GM06990 (cell line): ENCODE results near the gene PRR22.

Source experiments
- DNase-seq: peaks from one replicate; pipeline ENCODE4 v3.0.0-alpha.2; 2011; ENCODE audit not compliant: insufficient read length; ENCODE audit errors: extremely low read depth
- H3K27me3 ChIP-seq: replicated peaks from 2 replicates; pipeline ENCODE4 v1.6.0; 2011; ENCODE audit warnings: low read length; ENCODE audit not compliant: control insufficient read depth, insufficient read depth
- H3K36me3 ChIP-seq: 2 replicates; pipeline ENCODE4 v1.5.1; 2011; ENCODE audit warnings: low read length; ENCODE audit not compliant: control insufficient read depth, insufficient read depth
- H3K4me3 ChIP-seq: replicated peaks from 2 replicates; pipeline ENCODE4 v1.5.1; 2011; ENCODE audit warnings: low read depth, mild to moderate bottlenecking, control low read depth, low read length
- TF ChIP-seq, protein P1 (sequence below): IDR thresholded peaks from 2 replicates; pipeline ENCODE4 v1.5.1; 2011; ENCODE audit warnings: low read length, control low read depth, mild to moderate bottlenecking, inconsistent platforms; ENCODE audit not compliant: insufficient read depth, poor library complexity, severe bottlenecking

Gene PRR22

DNA sequence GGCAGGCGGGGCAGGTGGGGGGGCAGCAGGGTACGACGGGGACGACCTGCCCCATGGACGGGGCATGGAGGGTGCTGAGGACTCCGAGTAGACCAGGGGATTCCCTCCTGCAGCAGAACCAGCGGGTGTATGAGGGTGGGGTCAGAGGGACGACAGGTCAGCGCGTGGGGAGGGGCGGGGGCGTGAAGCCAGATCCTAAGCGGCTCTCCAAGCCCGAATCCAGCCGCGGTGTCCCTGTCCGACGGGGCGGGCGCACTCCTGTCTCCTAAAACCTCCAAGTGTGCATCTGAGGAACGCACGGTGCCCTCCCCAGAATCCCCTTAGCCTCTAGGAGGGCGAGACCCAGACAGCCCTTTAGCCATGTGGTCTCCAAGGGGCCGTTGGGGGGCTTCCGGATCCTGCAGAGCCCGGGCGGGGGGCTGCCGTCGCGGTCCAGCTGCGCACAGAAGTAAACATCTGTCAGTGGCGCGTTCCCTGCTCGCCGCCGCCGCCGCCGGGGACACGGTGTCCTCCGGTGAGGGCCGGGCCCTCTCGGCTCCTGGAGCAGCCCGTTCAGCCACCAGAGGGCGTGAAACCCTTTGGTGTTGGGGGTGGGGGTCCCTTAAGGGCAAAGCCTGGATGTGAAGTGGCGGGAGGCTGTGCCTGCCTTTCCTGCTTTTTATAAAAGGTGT lies 21.1 kb upstream of the PRR22 start:
- H3K27me3 ChIP-seq = no peaks in the 10 kb centered on the region; the same call in 1 of the 2 replicates
- TF ChIP-seq, protein P1, sequence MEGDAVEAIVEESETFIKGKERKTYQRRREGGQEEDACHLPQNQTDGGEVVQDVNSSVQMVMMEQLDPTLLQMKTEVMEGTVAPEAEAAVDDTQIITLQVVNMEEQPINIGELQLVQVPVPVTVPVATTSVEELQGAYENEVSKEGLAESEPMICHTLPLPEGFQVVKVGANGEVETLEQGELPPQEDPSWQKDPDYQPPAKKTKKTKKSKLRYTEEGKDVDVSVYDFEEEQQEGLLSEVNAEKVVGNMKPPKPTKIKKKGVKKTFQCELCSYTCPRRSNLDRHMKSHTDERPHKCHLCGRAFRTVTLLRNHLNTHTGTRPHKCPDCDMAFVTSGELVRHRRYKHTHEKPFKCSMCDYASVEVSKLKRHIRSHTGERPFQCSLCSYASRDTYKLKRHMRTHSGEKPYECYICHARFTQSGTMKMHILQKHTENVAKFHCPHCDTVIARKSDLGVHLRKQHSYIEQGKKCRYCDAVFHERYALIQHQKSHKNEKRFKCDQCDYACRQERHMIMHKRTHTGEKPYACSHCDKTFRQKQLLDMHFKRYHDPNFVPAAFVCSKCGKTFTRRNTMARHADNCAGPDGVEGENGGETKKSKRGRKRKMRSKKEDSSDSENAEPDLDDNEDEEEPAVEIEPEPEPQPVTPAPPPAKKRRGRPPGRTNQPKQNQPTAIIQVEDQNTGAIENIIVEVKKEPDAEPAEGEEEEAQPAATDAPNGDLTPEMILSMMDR = peak; percentile 50
- no peaks in the 10 kb centered on the region for H3K36me3 ChIP-seq
- H3K4me3 ChIP-seq = no peak overlapping the region
- no peak for DNase-seq

DNA sequence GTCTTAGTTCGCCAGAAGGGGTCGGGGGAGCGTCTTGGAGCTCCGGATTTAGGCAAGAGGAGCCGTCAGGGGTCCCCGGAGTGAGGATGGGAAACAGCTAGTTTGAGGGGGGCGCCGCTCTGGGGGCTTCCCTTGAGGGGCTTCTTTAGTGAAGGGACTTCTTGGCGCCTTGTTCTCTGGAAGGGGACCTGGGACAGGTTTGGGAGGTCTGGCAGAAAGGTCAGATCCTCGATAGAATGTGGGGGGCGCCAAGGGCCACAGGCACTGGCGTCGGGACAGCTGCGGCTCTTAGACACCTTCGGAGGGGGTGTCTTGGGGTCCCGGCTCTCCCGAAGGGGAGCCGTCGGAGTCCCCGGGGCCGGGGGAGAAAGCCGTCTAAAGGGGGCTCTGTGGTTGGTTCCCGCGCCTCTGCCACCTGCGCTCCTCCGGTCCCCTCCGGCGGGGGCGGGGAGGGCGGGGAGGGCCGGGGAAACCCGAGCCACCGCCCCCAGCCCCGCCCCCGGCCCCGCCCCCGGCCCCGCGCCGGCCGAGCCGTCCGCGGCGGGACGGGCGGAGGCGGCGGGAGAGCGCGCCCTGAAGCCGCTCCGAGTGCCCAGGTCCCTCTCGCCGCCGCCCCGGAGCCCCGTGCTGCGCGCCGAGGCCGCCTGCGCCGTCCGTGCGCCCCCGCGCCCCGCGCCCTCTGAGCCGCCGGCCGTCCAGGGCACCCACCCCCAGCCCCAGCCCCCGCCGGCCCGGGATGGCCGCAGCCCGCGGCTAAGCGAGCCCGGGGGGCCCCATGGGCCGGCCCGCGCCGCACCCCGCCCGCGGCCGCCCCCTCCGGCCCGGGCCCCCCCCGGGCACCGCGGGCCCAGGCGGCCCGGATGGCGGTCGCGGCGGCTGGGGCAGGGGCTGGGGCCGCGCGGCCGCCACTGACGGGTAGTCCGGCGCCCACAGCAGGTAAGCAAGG lies 20.2 kb upstream of the PRR22 start, which contains the start of gene NRTN:
Gene NRTN, plus strand, starts transcription at position 552 of the 946 bp plus-strand sequence. CDS start 19,099 bp downstream, outside the sequence.
- H3K4me3 ChIP-seq = no peak within 1 kb of the TSS; the same call in 1 of the 2 replicates
- TF ChIP-seq, protein P1 = no peak
- DNase-seq = no peak

DNA sequence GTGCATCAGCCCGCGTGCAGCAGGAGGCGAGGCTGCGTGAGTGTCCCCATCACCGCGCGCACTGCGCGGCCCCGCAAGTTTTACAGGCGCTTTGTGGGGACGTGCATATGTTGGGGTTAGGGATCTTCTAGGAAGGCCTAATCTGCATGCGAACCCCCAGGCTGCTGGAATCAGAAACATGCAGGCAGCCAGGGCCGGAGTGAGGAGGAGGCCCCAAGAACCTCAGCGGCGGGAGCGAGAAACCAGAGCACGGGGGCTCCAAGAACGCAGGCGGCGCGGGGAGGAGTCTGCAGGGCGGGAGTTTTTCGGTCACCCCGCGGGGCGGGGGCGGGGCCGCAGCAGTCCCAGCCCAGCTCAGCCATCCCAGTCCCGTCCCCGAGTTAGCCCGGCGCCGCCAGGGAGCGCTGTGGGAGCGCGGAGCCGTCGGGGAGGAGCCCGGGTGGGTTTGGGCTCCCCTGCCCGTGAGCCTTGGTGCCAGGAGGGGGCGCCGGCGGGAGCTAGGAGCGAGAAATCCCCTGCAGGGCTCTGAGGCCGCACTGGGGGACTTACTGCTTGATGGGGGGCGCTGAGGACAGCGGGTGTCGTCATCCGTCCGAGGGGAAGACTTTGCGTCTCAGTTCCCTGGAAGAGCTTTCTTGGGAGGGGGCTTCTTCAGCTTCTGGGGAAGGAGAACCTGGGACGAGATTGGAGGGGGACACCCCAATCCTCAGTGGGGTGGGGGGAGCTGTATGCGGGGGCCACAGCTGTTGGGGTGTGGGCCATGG lies 19.4 kb upstream of the PRR22 start:
- DNase-seq = peak; percentile 91
- H3K36me3 ChIP-seq = no peaks in the 10 kb centered on the region
- peaks cover 3% of the 10 kb centered on the region; the same call in 1 of the 2 replicates for H3K27me3 ChIP-seq
- H3K4me3 ChIP-seq = no peak overlapping the region; the same call in 1 of the 2 replicates
- TF ChIP-seq, protein P1 = peak; percentile 96

More for the DNA sequence above, 20.2 kb upstream of the PRR22 start, which contains the start of gene NRTN:
- no peaks in the 10 kb centered on the region; the same call in 1 of the 2 replicates for H3K27me3 ChIP-seq
- no peaks in the 10 kb centered on the region for H3K36me3 ChIP-seq

DNA sequence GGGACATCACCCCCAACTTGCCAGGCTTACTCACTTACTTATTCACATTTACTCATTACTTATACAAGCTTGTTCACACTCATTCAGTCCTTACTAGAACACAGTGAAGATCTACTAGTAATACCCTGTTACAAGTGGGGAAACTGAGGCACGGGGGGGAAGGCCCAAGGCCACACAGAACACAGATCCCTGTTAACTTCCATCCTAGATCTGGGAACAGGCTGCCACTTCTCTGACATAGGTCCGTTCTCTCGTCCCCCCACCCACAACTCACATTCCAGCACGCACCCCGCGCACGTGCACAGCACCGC lies 18.9 kb upstream of the PRR22 start:
- peaks cover 3% of the 10 kb centered on the region; the same call in 1 of the 2 replicates for H3K27me3 ChIP-seq
- no peak for DNase-seq
- no peaks in the 10 kb centered on the region for H3K36me3 ChIP-seq
- TF ChIP-seq, protein P1 = no peak
- H3K4me3 ChIP-seq = no peak overlapping the region; the same call in 1 of the 2 replicates

DNA sequence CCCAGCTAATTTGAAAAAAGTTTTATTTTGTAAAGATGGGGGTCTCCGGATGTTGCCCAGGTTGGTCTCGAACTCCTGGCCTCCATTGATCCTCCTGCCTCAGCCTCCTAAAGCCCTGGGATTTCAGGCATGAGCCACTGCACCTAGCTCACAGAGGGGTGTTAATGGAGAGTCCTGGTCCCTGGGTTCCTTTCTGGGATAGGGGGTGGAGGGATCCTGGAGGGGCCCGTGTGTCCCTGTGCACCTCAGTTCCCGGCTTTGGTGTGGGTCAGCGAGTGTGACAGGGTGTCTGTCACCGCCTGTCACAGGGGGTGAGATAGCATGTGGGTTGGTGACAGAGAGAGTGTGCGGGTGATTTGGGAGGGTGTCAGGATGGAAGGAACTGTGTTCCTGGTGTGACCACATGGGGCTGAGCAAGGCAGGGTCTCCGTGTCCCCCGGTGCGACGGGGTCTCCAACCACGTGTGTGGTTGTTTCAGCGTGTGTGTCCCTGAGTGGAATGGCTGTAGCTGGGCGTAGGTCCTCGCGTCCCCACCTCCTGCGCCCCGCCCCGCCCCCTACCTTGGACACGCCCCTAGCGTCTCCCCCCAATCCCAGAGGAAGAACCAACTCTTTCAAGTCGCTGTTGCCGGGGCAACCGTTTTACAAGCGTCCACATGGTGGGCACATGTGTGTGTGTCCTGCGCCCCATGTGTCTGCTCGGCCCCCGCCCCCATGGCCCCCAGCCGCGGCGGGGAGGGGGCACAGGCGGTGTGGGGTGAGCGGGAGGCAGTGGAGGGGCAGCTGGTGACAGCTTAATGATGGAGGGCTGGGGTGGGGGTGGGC lies 17.5 kb upstream of the PRR22 start:
- TF ChIP-seq, protein P1 = no peak
- DNase-seq = no peak
- Histone ChIP-seq H3K27me3 (peaks cover 3% of the 10 kb centered on the region; the same call in 1 of the 2 replicates), H3K4me3 (no peak overlapping the region), H3K36me3 (no peaks in the 10 kb centered on the region)
